Measurements from ENCODE around the gene HSPA1L. TPM values are rescaled to one million over a fixed set of nuclear protein-coding genes. Genes with fewer than 3 reads are reported as not detected.
"Not testable (repeated sequence)": the region's sequence is repeated elsewhere in the genome, so short reads cannot be mapped to it uniquely, and the experiment has no call there.

HSPA1L gene
- total RNA-seq, 1 donor from 2014 or later = 0.98 TPM

DNA sequence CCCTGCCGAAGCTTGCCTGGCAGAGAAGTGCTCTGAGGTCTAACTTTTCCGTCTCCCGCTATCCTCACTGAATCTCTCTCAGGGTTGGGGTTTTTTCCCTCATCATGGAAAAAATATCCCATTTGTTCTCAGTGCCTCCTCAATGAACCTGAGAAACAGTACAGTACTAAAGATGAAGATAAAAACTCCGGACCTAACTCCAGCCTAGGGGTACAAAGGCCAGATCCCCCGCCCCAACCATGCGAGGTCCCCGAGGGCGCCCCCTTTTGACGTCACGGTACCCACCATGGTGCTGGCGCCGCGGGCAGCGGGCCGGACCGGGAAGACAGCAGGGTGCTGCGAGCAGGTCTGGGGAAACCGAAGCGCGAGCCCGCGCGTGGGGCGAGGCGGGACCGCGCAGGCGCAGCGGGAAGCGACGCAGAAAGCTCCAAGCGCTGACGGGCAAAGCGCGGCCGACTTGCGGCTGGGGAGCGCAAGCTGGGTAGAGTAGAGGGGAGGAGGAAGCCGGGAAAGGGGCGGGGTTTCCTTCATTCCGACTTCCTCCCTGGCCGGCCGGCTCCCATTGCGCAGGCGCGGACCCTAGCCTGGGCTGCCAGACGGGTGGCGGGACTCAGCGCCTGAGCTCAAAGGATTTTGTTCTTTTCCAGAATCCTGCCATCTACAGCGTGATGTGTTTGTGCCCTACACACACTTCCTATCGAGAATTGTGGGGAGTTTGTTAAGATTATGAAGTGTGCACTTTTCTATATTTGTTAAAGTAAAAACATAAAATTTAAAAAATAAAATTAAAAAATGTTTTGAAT, 8.4 kb downstream of the HSPA1L start, which contains the start of gene LSM2:
LSM2 (minus strand) TSS at position 497 of the 803 bp plus-strand sequence; CDS start at position 288, 209 bp downstream.
- Mint-ChIP-seq H3K27ac (ENCODE audit: unreplicated experiment) (peak within 1 kb of the TSS; percentile 87), H3K4me1 (ENCODE audit: low read depth, unreplicated experiment) (peaks cover 2% of the 10 kb centered on the region), H3K4me3 (ENCODE audit: unreplicated experiment) (peak within 1 kb of the TSS; percentile 93), H3K27me3 (ENCODE audit: low read depth, unreplicated experiment) (no peaks in the 10 kb centered on the region), H3K36me3 (ENCODE audit: low read depth, unreplicated experiment) (peaks cover 1% of the 10 kb centered on the region), H3K9me3 (ENCODE audit: unreplicated experiment) (no peaks in the 10 kb centered on the region)
- H4K20me1 ChIP-seq (ENCODE audit: insufficient read depth, low read length) = no peaks in the 10 kb centered on the region
- H3K4me3 ChIP-seq (ENCODE audit: insufficient read depth, low read depth, low read length) = peak within 1 kb of the TSS; percentile 80
- peaks cover 24% of the 10 kb centered on the region for H3K79me2 ChIP-seq (ENCODE audit: insufficient read depth, low read length)
- peak within 1 kb of the TSS; percentile 71 for H3K27ac ChIP-seq (ENCODE audit: low read depth, low read length)
- no peak for TF ChIP-seq CTCF (IDR thresholded peaks at IDR 0.05; ENCODE audit: insufficient read depth, low read depth, low read length)
- TF ChIP-seq EZH2 (IDR thresholded peaks at IDR 0.05; ENCODE audit: insufficient read depth, low read length) = no peak
- FAIRE-seq = no peak
- no peaks in the 10 kb centered on the region for H3K9me3 ChIP-seq (ENCODE audit: insufficient read depth, low read depth, low read length)
- DNase-seq (ENCODE audit: low read depth) = peak; percentile 87
- peaks cover 7% of the 10 kb centered on the region for H3K4me1 ChIP-seq (ENCODE audit: insufficient read depth, low read length)
- H3K4me2 ChIP-seq (ENCODE audit: low read length) = peak within 1 kb of the TSS; percentile 95
- peaks cover 5% of the 10 kb centered on the region for H3K36me3 ChIP-seq (ENCODE audit: insufficient read depth, low read length)
- peak within 1 kb of the TSS; percentile 91 for H3K9ac ChIP-seq (ENCODE audit: low read length)
- no peaks in the 10 kb centered on the region for H3K27me3 ChIP-seq (ENCODE audit: insufficient read depth, low read length)
- peak within 1 kb of the TSS; percentile 74 for H2AFZ ChIP-seq (ENCODE audit: low read depth, low read length)

GRCh38 chr6:31805939-31806469, 9.1 kb downstream of the HSPA1L start:
- peak overlapping the region; percentile 91 for H3K9ac ChIP-seq (ENCODE audit: low read length)
- Mint-ChIP-seq H3K4me3 (ENCODE audit: unreplicated experiment) (peak overlapping the region; percentile 93), H3K27me3 (ENCODE audit: low read depth, unreplicated experiment) (no peaks in the 10 kb centered on the region), H3K27ac (ENCODE audit: unreplicated experiment) (peak overlapping the region; percentile 56), H3K9me3 (ENCODE audit: unreplicated experiment) (no peaks in the 10 kb centered on the region), H3K4me1 (ENCODE audit: low read depth, unreplicated experiment) (peaks cover 2% of the 10 kb centered on the region), H3K36me3 (ENCODE audit: low read depth, unreplicated experiment) (peaks cover 1% of the 10 kb centered on the region)
- FAIRE-seq (no peak), DNase-seq (ENCODE audit: low read depth) (no peak)
- peak overlapping the region; percentile 95 for H3K4me2 ChIP-seq (ENCODE audit: low read length)
- H3K4me1 ChIP-seq (ENCODE audit: insufficient read depth, low read length) = peaks cover 7% of the 10 kb centered on the region
- H2AFZ ChIP-seq (ENCODE audit: low read depth, low read length) = peak overlapping the region; percentile 74
- no peaks in the 10 kb centered on the region for H3K27me3 ChIP-seq (ENCODE audit: insufficient read depth, low read length)
- TF ChIP-seq CTCF (IDR thresholded peaks at IDR 0.05; ENCODE audit: insufficient read depth, low read depth, low read length) (no peak), EZH2 (IDR thresholded peaks at IDR 0.05; ENCODE audit: insufficient read depth, low read length) (no peak)
- H3K27ac ChIP-seq (ENCODE audit: low read depth, low read length) = peak overlapping the region; percentile 71
- H3K9me3 ChIP-seq (ENCODE audit: insufficient read depth, low read depth, low read length) = no peaks in the 10 kb centered on the region
- peaks cover 5% of the 10 kb centered on the region for H3K36me3 ChIP-seq (ENCODE audit: insufficient read depth, low read length)
- peaks cover 27% of the 10 kb centered on the region for H3K79me2 ChIP-seq (ENCODE audit: insufficient read depth, low read length)
- H4K20me1 ChIP-seq (ENCODE audit: insufficient read depth, low read length) = no peaks in the 10 kb centered on the region
- peak overlapping the region; percentile 80 for H3K4me3 ChIP-seq (ENCODE audit: insufficient read depth, low read depth, low read length)

DNA sequence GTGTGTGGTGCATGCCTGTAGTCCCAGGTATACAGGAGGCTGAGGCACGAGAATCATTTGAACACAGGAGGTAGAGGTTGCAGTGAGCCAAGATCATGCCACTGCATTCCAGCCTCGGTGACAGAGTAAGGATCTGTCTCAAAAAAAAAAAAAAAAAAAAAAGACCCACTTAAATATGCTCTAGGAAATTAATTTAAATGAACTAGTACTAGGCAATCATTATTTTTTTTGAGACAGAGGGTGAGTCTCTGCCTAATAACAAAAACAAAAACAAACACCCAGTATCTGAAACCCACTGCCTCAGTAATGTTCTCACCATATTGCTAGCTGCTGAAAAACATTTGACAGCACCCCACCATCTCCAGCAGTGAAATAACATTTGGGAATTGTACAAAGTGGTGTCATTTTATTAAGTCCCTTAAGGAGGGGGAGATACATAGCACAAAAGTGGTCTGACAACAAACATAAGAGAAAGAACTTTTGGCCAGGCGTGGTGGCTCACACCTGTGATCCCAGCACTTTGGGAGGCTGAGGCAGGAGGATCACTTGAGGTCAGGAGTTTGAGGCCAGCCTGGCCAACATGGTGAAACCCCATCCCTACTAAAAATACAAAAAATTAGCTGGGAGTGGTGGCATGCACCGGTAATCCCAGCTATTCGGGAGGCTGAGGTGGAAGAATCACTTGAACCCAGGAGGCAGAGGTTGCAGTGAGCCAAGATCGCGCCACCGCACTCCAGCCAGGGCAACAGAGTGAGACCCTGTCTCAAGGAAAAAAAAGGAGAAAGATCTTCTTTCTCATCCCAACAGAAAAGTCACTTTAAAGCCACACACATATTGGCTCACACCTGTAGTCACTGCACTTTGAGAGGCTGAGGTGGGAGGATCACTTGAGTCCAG, 13.8 kb downstream of the HSPA1L start:
- peaks cover 11% of the 10 kb centered on the region for H3K36me3 ChIP-seq (ENCODE audit: insufficient read depth, low read length)
- H2AFZ ChIP-seq (ENCODE audit: low read depth, low read length); H3K4me1 Mint-ChIP-seq (ENCODE audit: low read depth, unreplicated experiment); H3K4me1 ChIP-seq (ENCODE audit: insufficient read depth, low read length); H3K9ac ChIP-seq (ENCODE audit: low read length); H3K27me3 ChIP-seq (ENCODE audit: insufficient read depth, low read length); FAIRE-seq; H3K27ac Mint-ChIP-seq (ENCODE audit: unreplicated experiment); H3K4me3 Mint-ChIP-seq (ENCODE audit: unreplicated experiment); DNase-seq (ENCODE audit: low read depth); H3K27ac ChIP-seq (ENCODE audit: low read depth, low read length); H3K9me3 ChIP-seq (ENCODE audit: insufficient read depth, low read depth, low read length); H3K36me3 Mint-ChIP-seq (ENCODE audit: low read depth, unreplicated experiment); H3K27me3 Mint-ChIP-seq (ENCODE audit: low read depth, unreplicated experiment); H3K4me2 ChIP-seq (ENCODE audit: low read length); H3K9me3 Mint-ChIP-seq (ENCODE audit: unreplicated experiment); H4K20me1 ChIP-seq (ENCODE audit: insufficient read depth, low read length); H3K4me3 ChIP-seq (ENCODE audit: insufficient read depth, low read depth, low read length): not testable (repeated sequence)
- peaks cover 24% of the 10 kb centered on the region for H3K79me2 ChIP-seq (ENCODE audit: insufficient read depth, low read length)

Measured in astrocyte (in vitro differentiated cells and primary cell).